Glutamatergic neuron (in vitro differentiated cells): ENCODE results near the gene RNF144A. TPM values are rescaled to one million over a fixed set of nuclear protein-coding genes. Genes with fewer than 3 reads are reported as not detected.
A peak's percentile ranks its signal among the peaks of the same experiment; 100 is the strongest.

Source experiments
- DNase-seq: peaks from one replicate; pipeline ENCODE4 v3.0.0; 2022
- H3K27ac Mint-ChIP-seq: one replicate; pipeline ENCODE4 v1.8.0; 2020; ENCODE audit warnings: mild to moderate bottlenecking, mixed read lengths, inconsistent platforms; ENCODE audit not compliant: unreplicated experiment
- H3K27me3 Mint-ChIP-seq: one replicate; pipeline ENCODE4 v1.8.0; 2020; ENCODE audit warnings: mild to moderate bottlenecking, moderate library complexity, mixed read lengths, inconsistent platforms; ENCODE audit not compliant: unreplicated experiment
- H3K36me3 Mint-ChIP-seq: one replicate; pipeline ENCODE4 v1.8.0; 2020; ENCODE audit warnings: mild to moderate bottlenecking, mixed read lengths, inconsistent platforms; ENCODE audit not compliant: unreplicated experiment
- H3K4me1 Mint-ChIP-seq: one replicate; pipeline ENCODE4 v1.8.0; 2020; ENCODE audit warnings: mild to moderate bottlenecking, low read depth, mixed read lengths, inconsistent platforms; ENCODE audit not compliant: unreplicated experiment
- H3K4me3 Mint-ChIP-seq: one replicate; pipeline ENCODE4 v1.8.0; 2020; ENCODE audit warnings: mild to moderate bottlenecking, mixed read lengths, inconsistent platforms; ENCODE audit not compliant: unreplicated experiment
- H3K9me3 Mint-ChIP-seq: one replicate; pipeline ENCODE4 v1.8.0; 2020; ENCODE audit warnings: mild to moderate bottlenecking, moderate library complexity, mixed read lengths, inconsistent platforms; ENCODE audit not compliant: unreplicated experiment
- total RNA-seq: library from RNA; stranded (reverse); fragmentation: NEBNext Ultra II Directional; extraction: Animal tissue kit (Norgen Biotek cat#: 25700); gene quantifications from one replicate; pipeline ENCODE4 v1.2.1, GENCODE V29; 2021; ENCODE audit not compliant: unreplicated experiment
- TF ChIP-seq, protein P1 (sequence below): fragments of 200-600 bp; sonication (generic); IDR thresholded peaks from one replicate; pipeline ENCODE4 v1.5.0; 2021; ENCODE audit not compliant: partially characterized antibody, unreplicated experiment

Gene RNF144A
- total RNA-seq, 1 donor from 2014 or later: 40.2 TPM

DNA sequence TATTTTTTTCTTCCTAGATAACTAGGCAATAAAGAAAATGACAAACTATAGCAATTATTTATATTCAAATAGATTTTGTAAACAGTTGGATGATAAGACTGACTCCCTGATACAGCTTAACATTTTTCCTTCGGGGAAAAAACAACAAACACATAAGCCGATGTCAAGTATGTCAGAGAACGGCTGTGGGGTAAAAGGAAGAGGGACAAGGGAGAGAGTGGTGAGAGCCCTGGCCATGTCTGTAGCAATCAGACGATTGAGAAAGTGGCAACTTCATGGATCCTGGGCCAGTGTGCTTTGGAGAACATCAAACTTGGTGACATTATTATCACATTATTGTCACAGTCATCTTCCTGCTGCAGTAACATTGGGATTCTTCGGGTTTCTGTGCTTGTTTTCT, 65.2 kb downstream of the RNF144A start:
- H3K27me3 Mint-ChIP-seq: peaks cover 4% of the 10 kb centered on the region
- TF ChIP-seq, protein P1, sequence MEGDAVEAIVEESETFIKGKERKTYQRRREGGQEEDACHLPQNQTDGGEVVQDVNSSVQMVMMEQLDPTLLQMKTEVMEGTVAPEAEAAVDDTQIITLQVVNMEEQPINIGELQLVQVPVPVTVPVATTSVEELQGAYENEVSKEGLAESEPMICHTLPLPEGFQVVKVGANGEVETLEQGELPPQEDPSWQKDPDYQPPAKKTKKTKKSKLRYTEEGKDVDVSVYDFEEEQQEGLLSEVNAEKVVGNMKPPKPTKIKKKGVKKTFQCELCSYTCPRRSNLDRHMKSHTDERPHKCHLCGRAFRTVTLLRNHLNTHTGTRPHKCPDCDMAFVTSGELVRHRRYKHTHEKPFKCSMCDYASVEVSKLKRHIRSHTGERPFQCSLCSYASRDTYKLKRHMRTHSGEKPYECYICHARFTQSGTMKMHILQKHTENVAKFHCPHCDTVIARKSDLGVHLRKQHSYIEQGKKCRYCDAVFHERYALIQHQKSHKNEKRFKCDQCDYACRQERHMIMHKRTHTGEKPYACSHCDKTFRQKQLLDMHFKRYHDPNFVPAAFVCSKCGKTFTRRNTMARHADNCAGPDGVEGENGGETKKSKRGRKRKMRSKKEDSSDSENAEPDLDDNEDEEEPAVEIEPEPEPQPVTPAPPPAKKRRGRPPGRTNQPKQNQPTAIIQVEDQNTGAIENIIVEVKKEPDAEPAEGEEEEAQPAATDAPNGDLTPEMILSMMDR: no peak
- H3K36me3 Mint-ChIP-seq: peaks cover 19% of the 10 kb centered on the region
- no peak overlapping the region for H3K4me3 Mint-ChIP-seq
- no peak for DNase-seq
- peaks cover 33% of the 10 kb centered on the region for H3K4me1 Mint-ChIP-seq
- peaks cover 8% of the 10 kb centered on the region for H3K9me3 Mint-ChIP-seq
- no peak overlapping the region for H3K27ac Mint-ChIP-seq

DNA sequence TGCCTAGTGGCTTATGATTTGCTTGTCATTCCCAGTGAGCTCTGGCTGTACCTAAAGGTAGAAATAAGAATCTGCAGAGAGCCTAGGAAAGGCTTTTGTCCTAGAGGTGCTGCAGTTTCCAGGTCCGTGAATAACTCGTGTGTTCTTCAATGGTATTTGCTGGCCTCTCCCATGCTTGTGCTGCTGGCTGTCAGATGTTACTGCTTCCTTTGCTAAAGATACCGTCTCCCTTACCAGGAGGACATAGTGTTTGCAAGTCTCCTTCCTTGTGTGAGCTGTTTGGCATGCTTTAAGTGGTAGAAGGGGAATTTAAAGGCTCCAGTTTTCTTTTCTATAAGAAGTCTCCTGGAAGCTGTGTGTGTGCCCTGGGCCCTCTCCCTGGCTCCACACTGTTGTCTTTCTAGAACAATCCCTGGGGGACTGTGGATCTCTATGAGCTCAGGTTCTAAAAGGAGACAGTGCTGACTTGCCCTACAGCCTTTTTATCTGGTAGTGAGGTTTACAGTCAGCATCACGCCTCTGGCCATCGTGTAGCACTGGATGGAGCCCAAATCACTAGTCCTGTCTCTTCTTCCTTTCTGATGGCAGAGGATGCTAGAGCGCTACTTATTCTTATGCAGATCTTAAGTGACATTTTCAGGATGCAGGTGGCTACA, 65.8 kb downstream of the RNF144A start:
- peak overlapping the region; percentile 31 for H3K4me3 Mint-ChIP-seq
- H3K4me1 Mint-ChIP-seq: peaks cover 34% of the 10 kb centered on the region
- TF ChIP-seq, protein P1: no peak
- peaks cover 19% of the 10 kb centered on the region for H3K36me3 Mint-ChIP-seq
- H3K9me3 Mint-ChIP-seq: peaks cover 8% of the 10 kb centered on the region
- H3K27me3 Mint-ChIP-seq: peaks cover 4% of the 10 kb centered on the region
- DNase-seq: no peak
- peak overlapping the region; percentile 64 for H3K27ac Mint-ChIP-seq

DNA sequence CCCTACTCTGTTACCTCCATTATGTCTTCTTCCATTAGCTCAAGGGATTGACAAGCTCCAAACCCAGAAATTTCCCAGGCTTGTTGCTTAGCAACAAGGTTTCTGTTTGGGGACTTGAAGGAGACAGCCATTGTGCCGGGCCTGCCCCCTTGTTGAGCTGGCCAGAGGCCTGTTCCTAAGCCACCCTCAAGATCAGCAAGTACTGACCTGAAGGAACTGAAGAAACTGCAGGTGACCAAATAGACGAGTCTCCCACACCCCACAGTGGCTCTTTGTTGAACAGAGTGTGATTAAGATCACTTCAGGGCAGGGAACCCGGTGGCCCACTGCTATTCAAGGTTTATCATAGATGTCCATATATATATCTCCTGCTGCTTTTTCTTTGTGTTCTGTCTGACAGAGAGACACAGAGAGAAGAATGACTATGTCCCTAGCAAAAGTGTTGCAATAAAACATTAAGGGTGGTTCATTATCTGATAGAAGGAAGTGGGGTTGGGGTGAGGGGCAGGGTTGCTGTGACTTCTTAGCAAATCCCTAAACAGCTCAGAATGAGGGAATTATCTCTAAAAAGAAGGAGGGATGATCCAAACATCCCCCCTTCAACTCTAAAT, 69.2 kb downstream of the RNF144A start:
- H3K27me3 Mint-ChIP-seq: peaks cover 4% of the 10 kb centered on the region
- peaks cover 34% of the 10 kb centered on the region for H3K4me1 Mint-ChIP-seq
- peak overlapping the region; percentile 43 for H3K27ac Mint-ChIP-seq
- TF ChIP-seq, protein P1: no peak
- H3K4me3 Mint-ChIP-seq: peak overlapping the region; percentile 21
- H3K36me3 Mint-ChIP-seq: peaks cover 14% of the 10 kb centered on the region
- peaks cover 3% of the 10 kb centered on the region for H3K9me3 Mint-ChIP-seq
- no peak for DNase-seq

DNA sequence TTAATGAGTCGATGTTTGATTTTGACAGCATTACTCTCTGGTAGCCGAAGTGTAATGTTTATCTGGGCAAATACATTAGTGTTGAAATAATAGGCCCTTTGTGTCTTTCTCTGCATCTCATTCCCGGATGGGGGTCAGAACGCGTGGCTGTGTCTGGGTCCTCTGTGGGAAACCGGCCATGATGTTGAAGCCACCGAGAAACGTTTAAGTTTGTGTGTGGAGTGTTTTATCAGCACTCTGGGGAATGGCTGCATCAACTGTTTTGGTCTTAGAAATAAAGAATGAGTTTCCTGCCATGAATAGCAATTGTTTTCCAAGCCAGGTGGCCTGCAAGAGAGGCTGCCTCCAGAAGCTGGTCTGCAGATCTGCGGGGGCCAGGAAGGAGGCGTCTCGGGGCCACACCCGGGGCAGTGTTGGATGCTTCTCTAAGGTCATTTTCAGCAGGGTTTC, 69.7 kb downstream of the RNF144A start:
- H3K27ac Mint-ChIP-seq: peak overlapping the region; percentile 72
- DNase-seq: no peak
- peaks cover 4% of the 10 kb centered on the region for H3K27me3 Mint-ChIP-seq
- TF ChIP-seq, protein P1: no peak
- H3K4me3 Mint-ChIP-seq: no peak overlapping the region
- H3K36me3 Mint-ChIP-seq: peaks cover 10% of the 10 kb centered on the region
- peaks cover 3% of the 10 kb centered on the region for H3K9me3 Mint-ChIP-seq
- peaks cover 37% of the 10 kb centered on the region for H3K4me1 Mint-ChIP-seq

DNA sequence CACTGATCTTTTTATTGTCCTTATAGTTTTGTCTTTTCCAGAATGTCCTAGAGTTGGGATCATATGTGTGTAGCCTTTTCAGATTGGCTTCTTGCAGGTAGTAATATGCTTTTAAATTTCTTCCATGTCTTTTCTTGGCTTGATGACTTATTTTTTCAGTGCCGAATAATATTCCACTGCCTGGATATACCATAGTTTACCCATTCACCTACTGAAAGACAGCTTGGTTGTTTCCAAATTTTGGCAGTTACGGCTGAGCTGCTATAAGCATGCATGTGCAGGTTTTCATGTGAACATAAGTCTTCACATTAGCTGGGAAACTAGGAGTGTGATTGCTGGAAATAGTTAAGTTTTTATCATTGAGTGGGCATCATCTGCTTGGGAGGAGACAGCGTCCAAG, 73.7 kb downstream of the RNF144A start:
- Mint-ChIP-seq H3K27me3 (peaks cover 9% of the 10 kb centered on the region), H3K36me3 (peaks cover 6% of the 10 kb centered on the region), H3K27ac (no peak overlapping the region), H3K4me3 (no peak overlapping the region), H3K4me1 (peaks cover 35% of the 10 kb centered on the region), H3K9me3 (peaks cover 3% of the 10 kb centered on the region)
- TF ChIP-seq, protein P1: no peak
- no peak for DNase-seq
